ENCODE measurements around the gene NCKAP5L.

DNA sequence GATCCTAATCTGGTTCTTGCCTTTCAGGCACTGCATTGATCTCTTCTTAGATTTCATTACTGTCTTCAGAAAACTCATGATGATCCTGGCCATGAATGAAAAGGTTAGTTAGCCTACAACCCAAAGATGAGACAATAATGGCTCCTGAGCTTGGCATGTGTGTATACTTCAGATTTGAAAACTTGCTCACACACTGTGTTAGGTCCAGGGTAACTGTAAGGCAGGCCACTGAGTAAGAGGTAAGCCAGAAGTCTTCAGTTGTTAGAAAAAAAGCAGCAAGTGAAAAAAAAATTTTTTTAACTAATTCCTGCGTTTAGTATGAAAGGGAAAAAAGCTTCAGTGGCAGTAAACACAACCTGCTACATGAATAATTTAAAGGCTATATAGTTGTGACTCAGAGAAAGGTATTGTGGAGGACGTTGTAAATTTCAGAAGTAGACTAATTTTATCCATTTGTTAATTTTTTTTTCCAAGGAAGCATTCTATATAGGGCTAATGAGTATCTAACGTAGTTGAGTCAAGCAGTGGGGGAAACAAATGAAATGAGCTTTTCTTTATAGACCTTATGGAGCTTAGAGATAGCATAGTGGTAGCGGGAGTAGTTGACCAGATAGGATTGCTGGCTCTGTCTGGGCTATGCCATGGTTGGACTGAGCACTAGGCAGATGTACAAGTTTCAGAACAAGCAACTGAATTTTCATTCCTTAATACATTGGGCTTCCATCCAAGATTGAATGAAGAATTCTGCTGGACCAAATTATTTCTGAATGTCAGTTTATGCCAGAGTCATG, 66.3 kb downstream of the NCKAP5L start:
- TF ChIP-seq, protein P1, sequence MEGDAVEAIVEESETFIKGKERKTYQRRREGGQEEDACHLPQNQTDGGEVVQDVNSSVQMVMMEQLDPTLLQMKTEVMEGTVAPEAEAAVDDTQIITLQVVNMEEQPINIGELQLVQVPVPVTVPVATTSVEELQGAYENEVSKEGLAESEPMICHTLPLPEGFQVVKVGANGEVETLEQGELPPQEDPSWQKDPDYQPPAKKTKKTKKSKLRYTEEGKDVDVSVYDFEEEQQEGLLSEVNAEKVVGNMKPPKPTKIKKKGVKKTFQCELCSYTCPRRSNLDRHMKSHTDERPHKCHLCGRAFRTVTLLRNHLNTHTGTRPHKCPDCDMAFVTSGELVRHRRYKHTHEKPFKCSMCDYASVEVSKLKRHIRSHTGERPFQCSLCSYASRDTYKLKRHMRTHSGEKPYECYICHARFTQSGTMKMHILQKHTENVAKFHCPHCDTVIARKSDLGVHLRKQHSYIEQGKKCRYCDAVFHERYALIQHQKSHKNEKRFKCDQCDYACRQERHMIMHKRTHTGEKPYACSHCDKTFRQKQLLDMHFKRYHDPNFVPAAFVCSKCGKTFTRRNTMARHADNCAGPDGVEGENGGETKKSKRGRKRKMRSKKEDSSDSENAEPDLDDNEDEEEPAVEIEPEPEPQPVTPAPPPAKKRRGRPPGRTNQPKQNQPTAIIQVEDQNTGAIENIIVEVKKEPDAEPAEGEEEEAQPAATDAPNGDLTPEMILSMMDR (IDR thresholded peaks at IDR 0.05 in 4 of 5, conservative IDR thresholded peaks at IDR 0.05 in 1 of 5), result no peak
- no peak for TF ChIP-seq POLR2A (IDR thresholded peaks at IDR 0.05)
